Epithelial cell of esophagus (primary cell): ENCODE results near the gene ING5.

ENCODE experiments used
- DNase-seq: peaks from one replicate; pipeline ENCODE4 v3.0.0; 2010; ENCODE audit warnings: low read depth
- H3K4me3 ChIP-seq: 2 replicates; pipeline ENCODE4 v1.5.1; 2011; ENCODE audit warnings: mild to moderate bottlenecking, low read length, control low read depth
- CTCF ChIP-seq: IDR thresholded peaks from 2 replicates; pipeline ENCODE4 v1.5.1; 2011; ENCODE audit warnings: low read depth, mild to moderate bottlenecking, low read length, control low read depth, inconsistent platforms; ENCODE audit not compliant: insufficient read depth; ENCODE audit errors: missing control alignments

ING5 gene

DNA sequence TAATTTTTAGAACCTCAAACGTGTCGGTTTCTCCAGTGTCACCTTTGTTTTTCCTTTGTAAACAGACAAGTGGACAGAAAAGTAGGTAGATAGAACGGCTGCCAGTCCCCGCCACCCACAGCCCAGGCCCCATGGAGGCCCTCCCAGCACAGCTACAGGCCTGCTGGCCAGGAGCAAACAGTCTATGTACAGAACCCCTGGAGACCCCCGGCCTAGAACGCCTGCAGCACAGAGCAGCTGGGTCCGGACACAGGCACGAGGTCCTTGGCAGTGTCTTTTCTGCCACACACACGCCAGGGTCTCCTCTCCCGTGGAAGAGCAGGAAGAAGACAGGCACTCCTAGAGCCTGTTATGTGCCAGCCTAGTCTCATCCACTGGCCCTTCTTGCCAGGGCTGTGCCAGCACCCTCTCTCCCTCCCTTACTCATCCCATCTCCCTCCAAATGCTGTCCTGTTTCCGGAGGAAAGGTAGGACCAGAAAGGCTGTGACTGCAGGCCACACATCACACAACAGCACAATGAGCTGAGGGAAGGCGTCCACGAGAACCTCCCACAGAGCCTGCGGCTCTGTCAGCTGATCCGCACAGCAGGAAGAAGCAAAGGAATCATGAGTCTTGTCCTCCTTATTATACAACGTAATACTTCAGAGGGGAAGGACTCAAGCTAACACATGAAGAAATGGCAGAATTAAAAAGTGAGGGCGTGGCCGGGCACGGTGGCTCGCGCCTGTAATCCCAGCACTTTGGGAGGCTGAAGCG is 22.9 kb upstream of the ING5 start:
- no peak for TF ChIP-seq CTCF
- DNase-seq, result no peak
- H3K4me3 ChIP-seq, result no peak overlapping the region

DNA sequence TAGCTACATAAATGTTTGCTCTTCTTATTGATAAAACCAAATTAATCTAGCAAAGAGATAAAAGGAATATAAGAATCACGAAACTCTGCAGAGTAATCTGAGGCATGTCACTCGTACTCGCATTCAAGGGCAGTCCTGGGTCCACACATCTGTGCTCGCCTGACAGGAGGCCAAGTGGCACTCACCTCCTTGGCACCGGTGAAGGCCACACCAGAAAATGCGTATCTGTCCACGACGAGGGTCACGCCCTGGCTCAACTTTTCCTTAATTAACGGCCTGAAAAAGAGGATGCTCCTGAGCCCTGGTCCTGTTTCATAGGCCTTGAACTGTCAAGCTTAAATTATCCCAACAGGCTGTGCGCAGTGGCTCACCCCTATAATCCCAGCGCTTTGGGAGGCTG is 21.8 kb upstream of the ING5 start:
- H3K4me3 ChIP-seq, result no peak overlapping the region
- TF ChIP-seq CTCF, result no peak
- DNase-seq, result no peak

DNA sequence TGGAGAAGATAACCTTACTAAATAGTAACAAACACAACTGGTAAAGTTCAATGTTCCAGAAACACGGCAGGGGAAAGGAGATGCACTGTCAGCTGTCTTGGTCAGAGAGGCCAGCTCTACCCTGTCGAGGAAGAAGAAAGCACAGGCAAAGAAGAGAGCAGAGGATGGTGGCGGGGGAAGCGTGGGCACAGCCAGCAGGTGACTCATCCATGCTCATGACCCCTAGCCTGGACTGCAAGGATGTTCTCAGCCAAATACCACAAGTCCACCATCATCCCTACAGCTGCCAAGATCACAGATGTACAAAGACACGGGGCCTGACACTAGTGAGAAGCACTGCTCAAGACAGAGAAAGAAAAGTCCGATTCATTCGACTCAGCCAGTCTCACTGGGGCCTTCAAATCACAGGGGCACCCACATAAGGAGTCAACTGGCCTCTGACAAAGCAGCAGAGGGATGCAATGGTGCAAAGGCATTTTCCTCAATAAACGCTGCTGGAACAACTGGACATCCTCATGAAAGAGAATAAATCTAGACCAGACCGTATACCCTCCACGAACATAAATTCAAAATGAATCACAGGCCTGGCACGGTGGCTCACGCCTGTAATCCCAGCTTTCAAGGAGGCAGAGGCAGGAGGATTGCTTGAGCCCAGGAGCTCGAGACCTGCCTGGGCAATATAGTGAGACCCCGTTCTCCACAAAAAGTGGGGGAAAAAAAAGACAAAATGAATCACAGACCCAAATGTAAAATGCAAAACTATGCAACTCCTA is 20.8 kb upstream of the ING5 start:
- no peak for TF ChIP-seq CTCF
- peak; percentile 46 for DNase-seq
- no peak overlapping the region for H3K4me3 ChIP-seq

GRCh38 chr2:241686324-241686649 is 15.6 kb upstream of the ING5 start:
- peak; percentile 11 for DNase-seq
- H3K4me3 ChIP-seq, result peak overlapping the region; percentile 91
- TF ChIP-seq CTCF, result no peak

DNA sequence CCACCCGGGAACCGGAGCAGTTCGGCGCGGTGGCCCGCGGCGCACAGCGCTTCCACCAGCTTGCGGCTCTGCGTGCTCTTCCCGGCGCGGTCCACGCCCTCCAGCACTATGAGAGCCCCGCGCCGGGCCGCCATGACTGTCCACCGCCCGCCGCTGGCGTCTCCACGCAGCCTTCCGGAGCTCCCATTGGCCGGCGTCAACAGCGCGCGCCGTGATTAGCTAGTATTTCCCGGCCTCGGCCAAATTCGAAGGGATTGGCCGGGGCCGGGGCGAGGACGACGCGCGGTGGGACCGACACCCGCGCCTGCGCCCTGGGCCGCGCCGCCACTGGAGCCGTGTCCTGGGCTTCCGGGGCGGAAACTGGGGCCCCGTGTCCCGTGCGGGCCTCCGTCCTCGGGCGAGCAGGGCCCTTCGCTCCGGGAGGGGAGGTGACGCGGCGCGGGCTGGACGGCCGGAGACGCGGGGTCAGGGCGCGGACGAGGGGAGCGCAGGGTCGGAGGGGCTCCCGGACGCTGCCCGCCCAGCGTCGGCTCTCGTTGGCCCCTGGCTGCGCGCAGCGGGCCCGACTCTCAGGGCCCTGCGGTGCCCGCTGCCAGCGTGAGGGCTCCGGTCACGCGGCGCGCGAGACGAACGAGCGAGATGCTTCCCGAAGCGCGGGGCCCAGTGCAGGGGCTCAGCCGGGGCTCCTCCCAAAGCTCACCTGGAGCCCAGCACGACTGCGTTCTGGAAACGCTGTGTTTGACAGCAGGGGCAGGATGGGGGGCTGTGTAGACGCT is 15.0 kb upstream of the ING5 start, which contains the start of gene DTYMK:
Gene DTYMK (minus strand): TSS at position 166 of the 776 bp plus-strand sequence. CDS start 32 bp downstream, at position 134.
- TF ChIP-seq CTCF, result no peak
- peak; percentile 98 for DNase-seq
- H3K4me3 ChIP-seq, result peak within 1 kb of the TSS; percentile 97

DNA sequence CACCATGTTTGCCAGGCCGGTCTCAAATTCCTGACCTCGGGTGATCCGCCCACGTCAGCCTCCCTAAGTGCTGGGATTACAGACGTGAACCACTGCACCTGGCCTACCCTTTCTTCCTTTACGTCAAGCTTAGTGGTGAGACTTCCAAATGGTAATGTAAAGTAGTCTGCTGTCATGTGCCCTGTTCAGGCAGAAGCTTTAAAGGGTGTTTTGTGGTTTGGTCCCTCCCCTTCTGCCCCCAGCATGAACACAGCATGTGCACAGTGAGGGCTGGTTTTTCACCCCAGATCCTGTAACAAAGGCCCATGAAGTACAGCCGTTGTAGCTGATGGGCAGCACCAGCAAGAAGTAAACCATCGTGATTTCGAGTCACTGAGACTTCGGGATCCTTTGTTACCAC is 12.5 kb upstream of the ING5 start:
- DNase-seq, result no peak
- H3K4me3 ChIP-seq, result no peak overlapping the region
- TF ChIP-seq CTCF, result no peak
